GM21447 (cell line): ENCODE results near the gene SERPINA3.
"Not testable (repeated sequence)": the region's sequence is repeated elsewhere in the genome, so short reads cannot be mapped to it uniquely, and the experiment has no call there.

Experiments
- ATAC-seq: cut with Tn5 transposase; IDR thresholded peaks from one replicate; pipeline ENCODE4 v1.9.1; 2021; ENCODE audit not compliant: unreplicated experiment

The SERPINA3 gene

GRCh38 chr14:94612174-94612573, at the start of gene SERPINA3:
TSS of gene SERPINA3 (plus strand) at chr14:94612391. CDS start at chr14:94614442, 2,051 bp downstream.
- no peak for ATAC-seq

- ATAC-seq = no peak
Observed at GRCh38 chr14:94562941-94563883, 49.0 kb upstream of the SERPINA3 start.

- ATAC-seq = no peak
Observed at GRCh38 chr14:94564381-94564780, 47.8 kb upstream of the SERPINA3 start.

GRCh38 chr14:94568186-94568585, 44.0 kb upstream of the SERPINA3 start:
- no peak for ATAC-seq

- ATAC-seq = no peak
Observed at GRCh38 chr14:94569381-94570001, 42.7 kb upstream of the SERPINA3 start.

- no peak for ATAC-seq
Observed at GRCh38 chr14:94570002-94570400, 42.2 kb upstream of the SERPINA3 start.

- ATAC-seq = no peak
Observed at GRCh38 chr14:94570440-94570839, 41.8 kb upstream of the SERPINA3 start.

- no peak for ATAC-seq
Observed at GRCh38 chr14:94571395-94571794, 40.8 kb upstream of the SERPINA3 start.

GRCh38 chr14:94571950-94572349, 40.2 kb upstream of the SERPINA3 start:
- no peak for ATAC-seq

- ATAC-seq = no peak
Observed at GRCh38 chr14:94572637-94573303, 39.4 kb upstream of the SERPINA3 start.

GRCh38 chr14:94573475-94574277, 38.5 kb upstream of the SERPINA3 start:
- no peak for ATAC-seq

- no peak for ATAC-seq
Observed at GRCh38 chr14:94574336-94574735, 37.9 kb upstream of the SERPINA3 start.

GRCh38 chr14:94575730-94576585, 36.2 kb upstream of the SERPINA3 start:
- ATAC-seq = no peak

- not testable (repeated sequence) for ATAC-seq
Observed at GRCh38 chr14:94577472-94577871, 34.7 kb upstream of the SERPINA3 start.

- ATAC-seq = no peak
Observed at GRCh38 chr14:94578712-94579111, 33.5 kb upstream of the SERPINA3 start.

- ATAC-seq = no peak
Observed at GRCh38 chr14:94581127-94581999, 30.8 kb upstream of the SERPINA3 start, which contains the start of gene SERPINA5. TSS of gene SERPINA5 (plus strand) at chr14:94581426. CDS start at chr14:94587363, 5,937 bp downstream.

- ATAC-seq = no peak
Observed at GRCh38 chr14:94582199-94582750, 29.9 kb upstream of the SERPINA3 start.

GRCh38 chr14:94582851-94583250, 29.3 kb upstream of the SERPINA3 start:
- no peak for ATAC-seq
